IMR-90 (cell line): ENCODE measurements around the gene TP73. TPM values are rescaled to one million over a fixed set of nuclear protein-coding genes. Genes with fewer than 3 reads are reported as not detected.

Experiments
- ATAC-seq: fragments of 200-7000 bp; cut with Tn5 transposase; 2 replicates; pipeline ENCODE4 v1.9.1; 2020; ENCODE audit warnings: low read depth, mild to moderate bottlenecking, moderate library complexity
- BruUV-seq: library from RNA; stranded (reverse); fragments of 400-500 nt; replicated peaks from 2 replicates; lab custom pipeline; 2021; lab: Mats Ljungman, UMichigan
- CTCF ChIA-PET: fragments of 300-600 bp; formaldehyde crosslinking; extraction: SDS; loops from one replicate; lab custom pipeline; 2021; ENCODE audit warnings: antibody characterized with exemption; lab: Yijun Ruan, JAX
- POLR2A ChIA-PET: fragments of 300-600 bp; sonication (Branson Sonifier 250); formaldehyde crosslinking; loops from one replicate; lab custom pipeline; 2022; ENCODE audit warnings: antibody characterized with exemption; ENCODE audit not compliant: unreplicated experiment; lab: Charles Lee
- DNase-seq: peaks from one replicate; pipeline ENCODE4 v3.0.0; 2013
- H2AFZ ChIP-seq: replicated peaks from 2 replicates; pipeline ENCODE3; 2013; ENCODE audit warnings: low read length, mild to moderate bottlenecking; ENCODE audit not compliant: poor library complexity
- H2AK5ac ChIP-seq: 2 replicates; pipeline ENCODE4 v1.6.1; 2013; ENCODE audit warnings: low read depth, low read length, inconsistent platforms
- H2AK9ac ChIP-seq: replicated peaks from 2 replicates; pipeline ENCODE3; 2013; ENCODE audit warnings: mild to moderate bottlenecking, low read depth, low read length, moderate library complexity; ENCODE audit not compliant: poor library complexity
- H2BK120ac ChIP-seq: 2 replicates; pipeline ENCODE4 v1.6.1; 2013; ENCODE audit warnings: low read depth, low read length, inconsistent platforms
- H2BK15ac ChIP-seq: 3 replicates; pipeline ENCODE4 v1.6.1; 2013; ENCODE audit warnings: low read depth, low read length, inconsistent platforms
- H2BK20ac ChIP-seq: 2 replicates; pipeline ENCODE4 v1.6.1; 2013; ENCODE audit warnings: low read depth, mild to moderate bottlenecking, inconsistent platforms, low read length, moderate library complexity
- H2BK5ac ChIP-seq: 2 replicates; pipeline ENCODE4 v1.6.1; 2013; ENCODE audit warnings: mild to moderate bottlenecking, low read depth, low read length, inconsistent platforms; ENCODE audit not compliant: poor library complexity, severe bottlenecking
- H3K14ac ChIP-seq: replicated peaks from 2 replicates; pipeline ENCODE4 v1.6.1; 2013; ENCODE audit warnings: low read depth, low read length, inconsistent platforms
- H3K18ac ChIP-seq: 2 replicates; pipeline ENCODE4 v1.6.1; 2013; ENCODE audit warnings: low read depth, low read length, control low read depth
- H3K23ac ChIP-seq: 2 replicates; pipeline ENCODE4 v1.6.1; 2013; ENCODE audit warnings: low read depth, low read length, inconsistent platforms
- H3K27ac ChIP-seq: 2 replicates; pipeline ENCODE4 v1.5.1; 2013; ENCODE audit warnings: mild to moderate bottlenecking, control low read depth, low read length; ENCODE audit not compliant: insufficient read depth
- H3K27me3 ChIP-seq: 2 replicates; pipeline ENCODE4 v1.6.1; 2013; ENCODE audit warnings: low read length; ENCODE audit not compliant: control insufficient read depth, insufficient read depth
- H3K36me3 ChIP-seq: 2 replicates; pipeline ENCODE4 v1.6.1; 2013; ENCODE audit warnings: low read length, mixed read lengths; ENCODE audit not compliant: control insufficient read depth, insufficient read depth
- H3K4ac ChIP-seq: 2 replicates; pipeline ENCODE4 v1.6.1; 2013; ENCODE audit warnings: low read depth, low read length, inconsistent platforms
- H3K4me1 ChIP-seq: 2 replicates; pipeline ENCODE4 v1.6.1; 2013; ENCODE audit warnings: low read length, mixed read lengths; ENCODE audit not compliant: control insufficient read depth, insufficient read depth
- H3K4me2 ChIP-seq: 2 replicates; pipeline ENCODE4 v1.6.1; 2013; ENCODE audit warnings: low read depth, mild to moderate bottlenecking, control low read depth, low read length, moderate library complexity
- H3K4me3 ChIP-seq: 2 replicates; pipeline ENCODE4 v1.5.1; 2013; ENCODE audit warnings: low read depth, mild to moderate bottlenecking, control low read depth, low read length, moderate library complexity; ENCODE audit not compliant: insufficient read depth
- H3K56ac ChIP-seq: 2 replicates; pipeline ENCODE4 v1.6.1; 2013; ENCODE audit warnings: low read length, inconsistent platforms; ENCODE audit not compliant: insufficient read depth; ENCODE audit errors: extremely low read depth
- H3K79me1 ChIP-seq, 2 experiments: 2 replicates each; pipeline ENCODE4 v1.6.1; 2013; ENCODE audit warnings: low read length in 2 of 2, inconsistent platforms in 1 of 2, low read depth in 1 of 2
- H3K9ac ChIP-seq: 2 replicates; pipeline ENCODE4 v1.6.1; 2013; ENCODE audit warnings: low read depth, low read length, control low read depth
- H3K9me1 ChIP-seq: 2 replicates; pipeline ENCODE4 v1.6.1; 2013; ENCODE audit warnings: low read length, inconsistent platforms; ENCODE audit not compliant: insufficient read depth
- H3K9me3 ChIP-seq: 2 replicates; pipeline ENCODE4 v1.6.1; 2013; ENCODE audit warnings: low read length; ENCODE audit not compliant: control insufficient read depth, insufficient read depth
- H4K20me1 ChIP-seq: 2 replicates; pipeline ENCODE4 v1.6.1; 2013; ENCODE audit warnings: low read length, inconsistent platforms; ENCODE audit not compliant: insufficient read depth
- H4K5ac ChIP-seq: 2 replicates; pipeline ENCODE4 v1.6.1; 2013; ENCODE audit warnings: mild to moderate bottlenecking, low read depth, low read length, control low read depth
- H4K8ac ChIP-seq, 2 experiments: 2 replicates each; pipeline ENCODE4 v1.6.1; 2013; ENCODE audit warnings: low read depth in 2 of 2, low read length in 2 of 2, control low read depth in 1 of 2, inconsistent platforms in 1 of 2
- H4K91ac ChIP-seq: 2 replicates; pipeline ENCODE4 v1.6.1; 2013; ENCODE audit warnings: low read depth, low read length, inconsistent platforms; ENCODE audit not compliant: insufficient read depth
- CHD1 ChIP-seq: IDR thresholded peaks from 2 replicates; pipeline ENCODE4 v1.6.1; 2012; ENCODE audit warnings: low read depth, low read length, improper control_type of control experiment
- ELK1 ChIP-seq: fragments of 150-350 bp; IDR thresholded peaks from 2 replicates; pipeline ENCODE4 v1.6.1; 2016; ENCODE audit warnings: low read depth, mild to moderate bottlenecking, low read length, moderate library complexity, borderline replicate concordance
- FOS ChIP-seq: fragments of 150-350 bp; IDR thresholded peaks from 2 replicates; pipeline ENCODE4 v1.6.1; 2016; ENCODE audit warnings: low read depth, low read length
- NFE2L2 ChIP-seq: fragments of 150-350 bp; IDR thresholded peaks from 2 replicates; pipeline ENCODE4 v1.6.1; 2016; ENCODE audit warnings: low read depth, mild to moderate bottlenecking, low read length
- RAD21 ChIP-seq: IDR thresholded peaks from 2 replicates; pipeline ENCODE4 v1.6.1; 2012; ENCODE audit warnings: low read length, improper control_type of control experiment
- WGBS, 2 experiments: methylation state at CpG; one replicate each; pipeline versions ENCODE4 v1.1.5 to v1.1.7; 2013; ENCODE audit warnings: missing lambda C conversion rate in 2 of 2; ENCODE audit not compliant: insufficient read length in 1 of 2; ENCODE audit errors: extremely low coverage in 2 of 2; 5-methylcytosine and 5-hydroxymethylcytosine counted together
- dilution Hi-C: fragments of 300-500 bp; cut with HindIII; formaldehyde crosslinking; loops from one replicate; pipeline ENCODE4 v1.14.3; 2018; ENCODE audit warnings: low sequenced_read_pairs; ENCODE audit not compliant: unreplicated experiment
- in situ Hi-C: fragments of 300-500 bp; cut with MboI; formaldehyde crosslinking; loops from 3 replicates; pipeline ENCODE4 v1.14.3; 2019; ENCODE audit warnings: low sequenced_read_pairs, inconsistent platforms, mixed read lengths
- intact Hi-C: fragments of 100-400 bp; cut with micrococcal nuclease; formaldehyde crosslinking; loops from 2 replicates; pipeline ENCODE4 v1.10.0; 2022
- polyA plus RNA-seq, 3 experiments: library from polyadenylated mRNA; depleted of rRNA; stranded (reverse); fragments of >200 nt; gene quantifications; 2 replicates each; pipeline ENCODE4 v1.2.3, GENCODE V29; 2012; ENCODE audit warnings: low replicate concordance in 1 of 3
- total RNA-seq: library from RNA; depleted of rRNA; stranded (reverse); fragments of >200 nt; gene quantifications from 2 replicates; pipeline ENCODE4 v1.2.3, GENCODE V29; 2012

TP73 gene
- total and polyA plus RNA-seq, 2 of the 4 experiments (the other 2 are of a cell fraction) = not detected

GRCh38 chr1:3685222-3685621, 32.9 kb downstream of the TP73 start:
- Histone ChIP-seq H3K56ac (no peak overlapping the region), H3K4me1 (no peaks in the 10 kb centered on the region), H3K4me3 (no peak overlapping the region), H3K4me2 (no peak overlapping the region), H3K79me1 (no peaks in the 10 kb centered on the region), H3K4ac (no peak overlapping the region), H4K8ac (no peak overlapping the region), H4K20me1 (no peaks in the 10 kb centered on the region), H3K23ac (no peak overlapping the region), H2AFZ (no peak overlapping the region), H3K27me3 (peaks cover 27% of the 10 kb centered on the region; the same call in 1 of the 2 replicates), H3K9me3 (no peaks in the 10 kb centered on the region), H2BK15ac (no peak overlapping the region), H3K18ac (no peak overlapping the region), H3K27ac (no peak overlapping the region), H3K9me1 (no peaks in the 10 kb centered on the region), H3K36me3 (no peaks in the 10 kb centered on the region), H2BK20ac (no peak overlapping the region), H2AK5ac (no peak overlapping the region), H2AK9ac (no peak overlapping the region), H2BK120ac (no peak overlapping the region), H3K14ac (no peak overlapping the region), H2BK5ac (no peak overlapping the region), H3K9ac (no peak overlapping the region), H4K5ac (no peak overlapping the region), H4K91ac (no peak overlapping the region)
- DNase-seq (no peak), ATAC-seq (no peak)
- in situ Hi-C loops = no loop called here
- TF ChIP-seq FOS (no peak), NFE2L2 (no peak), ELK1 (no peak), CHD1 (no peak), RAD21 (no peak)
- WGBS, 2 experiments = 82% methylated on average over 5 of the region's 14 CpGs; no CpG with 5 or more reads in 1 of the 2 experiments
- ChIA-PET POLR2A (no interaction called here), CTCF (no interaction called here)
- BruUV-seq = no TSS peak
- intact Hi-C loops = no loop called here
- dilution Hi-C loops = no loop called here
